ENCODE results near the gene SF3A1.

SF3A1 gene

DNA sequence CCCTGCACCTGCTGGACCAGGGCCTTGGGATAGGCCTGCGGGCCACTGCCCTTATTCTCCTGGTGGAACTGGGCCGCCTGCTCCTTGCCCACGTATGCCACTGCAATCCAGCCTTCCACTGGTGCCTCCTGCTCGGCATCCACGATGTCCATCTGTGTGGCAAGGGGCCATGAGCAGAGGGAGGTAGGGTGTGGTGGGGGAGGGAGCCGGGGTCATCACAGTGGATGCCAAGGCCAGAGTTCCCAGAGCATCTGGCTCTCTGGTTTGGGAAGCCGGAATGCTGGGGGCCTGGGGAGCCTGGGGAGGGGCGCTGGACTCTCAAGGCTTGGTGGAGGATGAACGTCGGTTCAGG lies 29.9 kb upstream of the SF3A1 start:
- no peak for DNase-seq (ENCODE audit: low read depth in 3 of 3)

DNA sequence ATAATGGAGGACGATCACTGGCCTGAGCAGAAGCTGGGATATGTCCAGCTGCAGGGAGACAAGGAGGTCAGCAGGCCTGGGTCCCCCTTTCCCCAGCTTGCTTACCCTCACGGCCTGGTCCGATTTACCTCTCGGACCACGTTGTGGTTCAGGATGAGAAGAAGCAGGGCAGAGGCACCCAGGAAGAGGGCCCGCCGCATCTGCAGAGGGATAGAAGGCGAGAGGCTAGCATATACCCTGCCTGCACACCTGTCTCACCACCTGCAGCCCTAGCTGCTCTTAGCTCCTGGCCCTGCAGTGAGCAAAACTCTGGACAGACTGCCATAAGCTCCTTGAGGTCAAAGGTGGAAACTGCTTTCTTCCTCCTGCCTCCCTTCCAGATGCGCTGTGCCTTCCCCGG lies 29.2 kb upstream of the SF3A1 start:
- no peak for DNase-seq (ENCODE audit: low read depth in 3 of 3)

DNA sequence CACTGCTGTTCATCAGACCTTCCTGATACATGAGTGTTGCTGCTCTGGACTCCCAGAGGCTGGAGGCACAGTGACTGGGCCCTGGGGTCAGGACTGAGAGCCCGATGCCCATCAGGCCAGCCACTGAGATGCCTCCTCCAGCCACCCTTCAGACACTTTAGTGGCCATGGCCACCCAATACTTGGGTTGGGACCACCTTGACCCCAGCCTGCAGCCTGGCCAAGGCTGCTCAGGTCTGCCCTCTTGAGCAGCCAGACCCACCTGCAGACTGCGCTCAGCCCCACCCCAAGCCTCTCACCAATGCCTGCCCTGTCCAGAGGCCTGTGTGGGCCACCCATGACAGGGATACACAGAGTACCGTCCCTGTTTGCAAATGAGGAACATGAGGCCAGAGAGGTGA lies 26.4 kb upstream of the SF3A1 start:
- no peak for DNase-seq (ENCODE audit: low read depth in 3 of 3)

DNA sequence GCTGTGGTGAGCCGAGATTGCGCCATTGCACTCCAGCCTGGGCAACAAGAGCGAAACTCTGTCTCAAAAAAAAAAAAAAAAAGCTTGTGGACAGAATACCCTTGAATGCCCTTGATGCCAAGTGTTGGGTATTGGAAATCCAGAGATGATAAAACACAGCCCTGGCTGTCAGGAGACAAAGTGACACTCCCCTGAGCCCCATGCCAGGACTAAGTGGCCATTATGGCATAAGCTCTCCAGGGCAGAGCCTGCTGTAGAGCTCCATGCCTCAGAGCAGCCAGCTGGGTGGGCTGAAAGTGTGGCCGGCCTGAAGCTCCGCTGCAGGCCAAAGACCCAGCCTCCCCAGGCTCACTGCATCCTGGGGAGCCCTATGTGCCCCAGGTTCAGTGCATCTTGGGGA lies 25.6 kb upstream of the SF3A1 start:
- no peak for DNase-seq (ENCODE audit: low read depth in 3 of 3)

DNA sequence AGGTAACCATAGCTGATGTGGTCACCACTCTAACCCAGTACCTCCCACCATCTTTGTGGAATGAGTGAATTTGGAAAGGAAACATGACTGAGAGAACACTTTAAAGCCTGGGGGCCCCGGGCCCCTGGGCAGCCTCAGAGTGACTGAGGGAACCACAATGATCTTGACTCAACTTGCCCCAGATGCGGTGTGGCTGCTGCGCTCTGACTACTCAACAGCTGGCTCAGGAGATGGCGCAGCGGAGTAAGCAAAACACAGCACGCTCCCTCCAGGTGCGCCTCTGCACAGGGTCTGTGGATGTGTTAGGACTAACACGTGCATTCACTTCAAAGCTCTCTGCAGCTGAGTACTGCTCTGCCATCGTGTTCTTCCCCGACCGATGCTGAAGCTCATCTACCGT lies 24.6 kb upstream of the SF3A1 start:
- DNase-seq (ENCODE audit: low read depth in 3 of 3) = no peak

DNA sequence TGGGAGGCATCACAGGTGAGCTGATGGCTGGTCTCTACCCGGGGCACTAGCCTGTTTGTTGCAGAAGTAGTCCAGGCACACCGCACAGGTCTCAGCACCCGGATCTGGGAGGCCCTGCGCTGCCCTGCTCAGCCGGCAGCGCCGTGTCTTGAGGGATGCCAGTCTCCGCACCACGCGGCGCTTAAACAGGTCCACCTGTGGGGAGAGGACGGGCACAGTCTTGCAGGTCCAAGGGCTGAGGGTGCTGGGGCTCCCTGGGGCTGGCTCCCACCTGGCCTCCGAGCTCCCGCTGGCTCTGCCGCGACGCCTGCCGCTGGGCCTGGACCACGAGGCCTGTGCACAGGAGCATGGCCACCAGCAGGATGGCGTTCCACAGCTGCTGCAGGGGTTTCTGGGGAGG lies 23.3 kb upstream of the SF3A1 start:
- no peak for DNase-seq (ENCODE audit: low read depth in 3 of 3)

DNA sequence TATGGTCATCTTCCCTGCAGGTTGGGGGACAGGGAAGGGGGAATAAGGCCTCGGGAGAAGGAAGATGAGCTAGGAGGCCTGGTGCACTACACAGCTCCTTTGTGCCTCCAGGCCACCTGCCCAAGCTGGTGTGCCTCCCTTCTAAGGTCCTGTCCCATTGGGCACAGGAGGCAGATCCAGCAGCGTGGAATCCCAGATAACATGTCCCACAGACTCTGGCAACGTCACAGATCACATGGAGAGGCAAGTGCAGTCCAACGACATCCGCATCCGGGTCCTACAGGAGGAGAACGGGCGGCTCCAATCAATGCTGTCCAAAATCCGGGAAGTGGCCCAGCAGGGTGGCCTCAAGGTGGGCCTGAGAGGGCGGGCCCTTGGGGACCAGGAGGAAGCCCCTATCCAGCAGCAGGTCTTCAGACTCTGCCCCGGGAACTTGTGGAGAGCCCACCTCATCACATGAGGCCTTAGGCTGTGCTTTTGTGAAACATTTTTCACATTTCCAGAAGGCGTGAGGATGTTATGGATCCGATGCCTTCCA lies 18.7 kb upstream of the SF3A1 start:
- DNase-seq (ENCODE audit: low read depth in 3 of 3) = no peak

DNA sequence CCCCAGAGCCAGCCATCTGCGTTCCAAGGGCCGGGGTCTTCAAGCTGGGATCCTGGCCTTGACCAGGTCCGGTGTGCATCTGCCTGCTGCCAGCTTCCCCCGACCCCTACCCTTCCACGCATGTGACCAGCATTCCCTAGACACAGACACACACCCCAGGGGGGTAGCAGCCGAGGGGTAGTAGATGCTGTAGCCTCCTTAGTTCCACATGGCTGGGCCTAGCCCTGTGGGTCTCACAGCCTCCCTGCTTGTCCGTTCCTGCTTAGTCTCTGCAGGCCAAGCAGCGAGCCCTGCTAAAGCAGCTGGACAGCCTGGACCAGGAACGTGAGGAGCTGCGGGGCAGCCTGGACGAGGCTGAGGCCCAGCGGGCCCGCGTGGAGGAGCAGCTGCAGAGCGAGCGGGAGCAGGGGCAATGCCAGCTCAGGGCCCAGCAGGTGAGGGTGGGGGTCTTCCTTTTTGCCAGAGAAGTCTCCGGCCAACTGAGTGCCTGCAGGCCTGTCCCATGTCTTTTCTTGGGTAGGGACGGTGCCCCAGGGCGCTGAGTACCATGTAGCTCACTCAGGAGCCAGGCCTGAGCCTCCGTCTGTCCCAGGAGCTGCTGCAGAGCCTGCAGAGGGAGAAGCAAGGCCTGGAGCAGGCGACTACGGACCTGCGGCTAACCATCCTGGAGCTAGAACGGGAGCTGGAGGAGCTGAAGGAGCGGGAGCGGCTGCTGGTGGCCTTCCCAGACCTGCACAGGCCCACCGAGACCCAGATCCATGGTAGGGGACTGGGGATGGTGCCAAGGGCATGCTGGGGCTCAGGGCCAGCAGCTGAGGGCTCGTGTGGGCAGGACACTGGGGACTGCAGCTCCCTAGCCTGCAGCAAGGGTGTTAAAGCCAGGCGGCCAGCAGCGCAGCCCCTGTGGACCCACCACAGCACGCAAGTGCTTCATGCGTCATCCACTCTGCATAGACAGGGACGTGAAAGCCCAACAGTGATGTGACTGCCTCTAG lies 16.9 kb upstream of the SF3A1 start:
- no peak for DNase-seq (ENCODE audit: low read depth in 3 of 3)

DNA sequence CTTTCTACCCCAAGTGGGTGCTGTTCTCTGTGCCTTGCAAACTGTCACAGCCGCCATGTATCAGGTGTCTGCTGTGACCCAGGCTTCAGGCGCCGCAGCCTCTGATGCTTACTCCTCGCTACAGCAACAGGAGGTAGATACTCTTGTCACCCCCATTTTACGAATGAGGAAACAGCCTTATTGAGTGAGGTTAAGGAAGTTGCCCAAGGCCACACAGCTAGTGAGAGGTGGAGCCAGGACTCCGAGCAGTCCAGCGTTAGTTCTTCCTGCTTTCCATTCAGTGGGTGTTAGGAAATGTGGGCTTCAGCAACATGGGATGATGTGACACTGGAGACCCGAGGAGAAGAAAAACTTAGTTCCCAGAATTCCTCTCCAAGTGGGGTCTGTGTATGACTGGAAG lies 16.2 kb upstream of the SF3A1 start:
- no peak for DNase-seq (ENCODE audit: low read depth in 3 of 3)

DNA sequence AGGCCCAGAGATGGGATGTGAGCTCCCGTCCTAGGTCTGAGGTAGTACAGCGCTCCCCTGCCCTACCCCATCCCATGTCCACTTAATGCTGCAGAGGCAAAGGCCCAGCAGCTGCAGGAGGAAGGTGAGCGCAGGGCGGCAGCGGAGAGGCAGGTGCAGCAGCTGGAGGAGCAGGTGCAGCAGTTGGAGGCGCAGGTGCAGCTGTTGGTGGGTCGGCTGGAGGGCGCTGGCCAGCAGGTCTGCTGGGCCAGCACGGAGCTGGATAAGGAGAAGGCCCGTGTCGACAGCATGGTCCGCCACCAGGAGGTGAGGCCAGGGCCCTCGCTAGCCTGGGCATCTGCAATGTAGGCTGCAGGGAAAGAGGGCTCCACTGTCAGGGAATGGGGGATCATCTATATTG lies 15.3 kb upstream of the SF3A1 start:
- DNase-seq (ENCODE audit: low read depth in 3 of 3) = no peak

DNA sequence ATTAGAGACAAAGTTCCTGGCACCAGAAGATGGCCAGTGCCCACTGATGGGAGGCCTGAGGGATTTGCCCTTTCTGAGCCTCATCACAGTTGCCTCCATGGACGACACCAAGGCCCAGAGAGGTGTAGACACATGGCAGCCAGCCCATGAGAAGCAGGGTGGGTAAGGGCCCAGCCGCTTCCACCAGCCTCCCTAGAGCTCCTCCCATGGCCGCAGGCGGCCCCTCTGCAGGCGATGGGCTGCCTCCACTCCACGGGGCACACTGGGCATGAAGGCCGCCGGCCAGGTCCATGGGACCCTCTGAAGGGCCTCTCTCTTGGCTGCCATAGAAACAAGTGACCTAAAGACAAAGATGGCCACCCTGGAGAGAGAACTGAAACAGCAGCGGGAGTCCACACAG lies 14.6 kb upstream of the SF3A1 start:
- DNase-seq (ENCODE audit: low read depth in 3 of 3) = no peak

DNA sequence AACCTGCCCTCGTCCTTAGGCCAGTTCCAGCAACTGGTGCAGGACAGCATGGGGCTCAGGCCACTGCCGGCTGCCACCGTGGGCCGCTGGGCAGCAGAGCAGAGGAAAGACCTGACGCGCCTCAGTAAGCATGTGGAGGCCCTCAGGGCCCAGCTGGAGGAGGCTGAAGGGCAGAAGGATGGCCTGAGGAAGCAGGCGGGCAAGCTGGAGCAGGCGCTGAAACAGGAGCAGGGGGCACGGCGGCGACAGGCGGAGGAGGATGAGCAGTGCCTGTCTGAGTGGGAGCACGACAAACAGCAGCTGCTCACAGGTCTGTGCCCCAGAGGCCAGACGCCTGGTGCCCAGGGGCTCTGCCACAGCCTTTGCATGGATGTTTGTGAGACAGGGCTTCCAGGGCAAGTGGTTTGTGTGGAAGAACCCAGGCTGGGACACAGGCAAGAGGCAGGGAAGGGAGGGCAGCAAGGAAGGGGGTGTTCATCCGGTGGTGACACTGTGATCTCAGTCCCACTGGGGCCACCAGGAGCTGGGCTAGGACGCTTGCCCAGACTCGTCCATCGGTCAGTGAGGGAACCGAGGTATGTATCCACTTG lies 14.0 kb upstream of the SF3A1 start:
- DNase-seq (ENCODE audit: low read depth in 3 of 3) = no peak

DNA sequence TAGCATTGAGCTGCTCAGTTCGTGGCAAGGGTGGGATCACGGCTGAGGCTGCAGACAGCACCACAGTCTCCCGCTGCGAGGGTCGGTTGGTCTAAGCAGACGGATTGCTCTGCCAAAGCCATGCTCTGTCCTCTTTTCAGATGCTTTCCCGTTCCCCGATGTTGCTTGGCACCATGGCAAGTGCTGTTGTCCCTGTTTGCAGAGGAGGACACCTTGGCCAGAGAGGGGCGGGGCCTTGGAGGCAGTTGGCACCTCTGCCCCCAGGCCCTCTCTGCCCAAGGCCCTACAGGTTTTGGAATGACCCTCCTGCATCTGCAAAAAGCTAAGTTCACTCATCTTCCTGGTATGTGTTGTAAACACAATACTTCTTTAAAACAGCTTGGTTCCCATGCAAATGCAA lies 11.7 kb upstream of the SF3A1 start:
- no peak for DNase-seq (ENCODE audit: low read depth in 3 of 3)

DNA sequence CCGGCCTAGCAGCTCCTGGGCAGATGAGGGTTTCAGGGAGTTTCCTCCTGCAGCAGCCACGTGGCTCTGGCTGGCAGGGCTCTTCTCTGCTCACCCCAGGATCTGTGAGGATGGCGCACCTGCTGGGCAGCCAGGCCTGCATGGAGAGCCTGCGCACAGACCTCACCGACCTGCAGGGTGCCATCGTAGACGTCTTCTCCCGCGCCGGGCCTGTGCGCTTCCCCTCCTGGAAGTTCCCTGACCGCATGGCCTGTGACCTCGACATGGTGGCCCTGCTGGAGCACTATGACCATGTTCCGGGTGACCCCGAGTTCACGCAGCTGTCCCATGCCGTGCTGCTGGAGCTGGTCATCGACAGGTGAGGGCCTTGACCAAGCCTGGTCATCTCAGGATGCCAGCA lies 9.2 kb upstream of the SF3A1 start:
- no peak for DNase-seq (ENCODE audit: low read depth in 3 of 3)

DNA sequence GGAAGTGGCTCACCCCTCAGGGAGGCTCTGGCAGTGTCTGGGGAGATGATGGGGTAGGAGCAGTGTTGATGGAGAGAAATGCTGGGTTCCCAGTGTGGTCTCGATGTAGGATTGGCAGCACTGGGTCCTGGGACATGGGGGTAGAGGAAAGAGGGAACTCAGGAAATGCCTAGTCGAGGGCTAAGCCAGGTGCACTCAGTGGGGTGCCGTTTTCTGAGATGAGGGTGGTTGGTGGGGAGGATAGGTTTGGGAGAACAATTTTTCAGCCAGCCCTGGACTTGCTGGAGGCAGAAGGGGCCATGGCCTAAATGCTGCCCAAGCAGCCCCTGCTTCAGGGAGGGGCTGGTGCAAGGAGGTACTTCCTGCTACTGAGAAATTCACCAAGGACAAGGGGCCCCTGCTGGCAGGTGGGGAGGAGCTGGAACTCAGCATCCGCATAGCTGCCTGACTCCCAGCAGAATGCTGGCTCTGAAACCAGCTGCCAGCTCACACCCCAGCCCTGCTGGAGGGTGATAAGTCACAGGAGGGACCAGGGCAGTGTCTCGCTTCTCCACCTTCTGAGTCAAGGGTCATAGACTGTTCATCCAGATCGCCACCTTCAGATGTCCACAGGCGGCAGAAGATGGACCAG lies 6.1 kb upstream of the SF3A1 start:
- DNase-seq (ENCODE audit: low read depth in 3 of 3) = no peak

DNA sequence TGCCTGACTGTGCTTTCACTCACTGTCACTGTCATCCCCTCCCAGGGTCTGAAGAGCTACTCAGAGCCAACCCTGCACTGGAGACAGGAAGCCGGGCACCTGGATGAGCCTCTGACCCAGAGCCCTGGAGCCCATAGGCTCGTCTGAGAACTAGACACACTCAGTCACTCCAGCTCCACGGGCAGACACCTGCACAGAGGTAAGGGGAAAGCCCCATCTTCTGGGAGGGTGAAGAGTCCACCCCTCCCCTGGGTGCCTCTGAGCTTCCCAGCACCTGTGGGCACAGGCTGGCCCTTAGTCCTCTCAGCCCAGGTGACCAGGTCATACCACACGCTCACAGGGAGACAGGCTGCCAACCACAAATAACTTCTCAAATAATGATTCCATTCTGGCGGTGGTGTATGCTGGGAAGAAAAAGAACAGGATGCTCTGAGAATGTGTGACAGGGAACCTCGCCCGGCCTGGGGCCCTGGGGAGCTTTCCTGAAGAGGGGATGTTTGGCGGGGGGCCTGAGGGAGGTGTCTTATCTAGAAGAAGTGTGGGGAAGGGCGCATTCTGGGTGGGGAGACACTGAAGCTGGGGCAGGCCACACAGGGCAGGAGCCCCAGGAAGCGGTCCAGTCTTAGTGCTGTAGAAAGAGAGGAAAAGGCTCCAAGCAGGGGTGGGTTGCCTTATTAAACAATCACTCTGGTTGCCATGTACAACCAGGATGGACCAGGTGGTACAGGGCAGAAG lies 5.4 kb upstream of the SF3A1 start:
- DNase-seq (ENCODE audit: low read depth in 3 of 3) = no peak

DNA sequence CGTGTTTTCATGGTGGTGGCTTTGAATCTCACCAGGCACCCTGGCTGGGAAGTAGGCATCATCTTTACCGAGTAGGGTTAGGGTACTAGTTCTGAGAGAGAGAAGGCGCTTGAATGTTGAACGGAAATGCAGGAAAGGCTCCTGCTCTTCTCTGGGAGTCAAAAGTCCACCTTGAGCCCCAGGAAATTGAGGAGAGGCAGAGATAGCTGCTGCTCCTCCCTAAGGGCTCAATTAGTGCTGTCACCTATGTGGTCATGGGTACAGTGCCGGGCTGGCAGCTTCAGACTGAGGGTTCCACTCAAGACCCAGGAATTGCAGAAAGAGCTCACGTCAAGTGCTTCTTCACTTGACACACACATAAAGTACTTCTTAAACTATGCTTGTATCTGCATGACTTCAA lies 1.8 kb upstream of the SF3A1 start:
- no peak for DNase-seq (ENCODE audit: low read depth in 3 of 3)

DNA sequence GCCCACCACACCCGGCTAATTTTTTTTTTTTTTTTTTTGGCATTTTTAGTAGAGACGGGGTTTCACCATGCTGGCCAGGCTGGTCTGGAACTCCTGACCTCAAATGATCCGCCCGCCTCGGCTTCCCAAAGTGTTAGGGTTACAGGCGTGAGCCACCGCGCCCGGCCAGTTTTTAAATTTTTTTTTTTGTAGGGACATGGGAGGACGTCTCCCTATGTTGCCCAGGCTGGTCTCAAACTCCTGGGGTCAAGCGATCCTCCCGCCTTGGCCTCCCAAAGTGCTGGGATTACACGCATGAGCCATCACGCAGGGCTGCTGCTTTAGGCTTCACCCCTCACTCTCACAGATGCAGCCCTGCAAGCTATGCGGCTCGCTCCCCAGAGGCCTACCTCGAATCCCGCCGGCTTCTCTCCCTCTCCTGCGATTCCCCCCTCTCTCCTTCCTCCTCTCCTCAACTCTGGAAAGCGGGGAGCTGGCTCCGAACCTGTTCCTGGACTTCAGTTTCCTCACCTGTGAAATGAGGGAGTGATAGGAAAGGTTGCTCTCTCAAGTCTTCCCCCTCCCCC lies 1.0 kb upstream of the SF3A1 start:
- no peak for DNase-seq (ENCODE audit: low read depth in 3 of 3)

DNA sequence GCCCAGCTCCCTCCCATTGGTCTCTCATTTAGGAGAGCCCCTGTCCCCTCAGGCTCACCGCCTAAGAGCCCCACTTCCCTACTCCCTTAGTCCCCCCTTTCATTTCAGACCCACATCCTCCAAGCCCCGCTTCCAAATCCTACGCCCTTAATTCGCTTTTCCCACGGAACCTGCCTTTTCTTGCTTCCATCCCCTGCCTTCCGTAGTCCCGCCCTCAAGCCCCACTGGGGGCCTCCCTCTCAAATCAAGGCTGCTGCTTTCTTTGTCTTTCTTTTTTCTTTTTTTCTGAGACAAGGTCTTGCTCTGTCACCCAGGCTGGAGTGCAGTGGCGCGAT lies 509 bp upstream of the SF3A1 start:
- DNase-seq (ENCODE audit: low read depth in 3 of 3) = no peak

DNA sequence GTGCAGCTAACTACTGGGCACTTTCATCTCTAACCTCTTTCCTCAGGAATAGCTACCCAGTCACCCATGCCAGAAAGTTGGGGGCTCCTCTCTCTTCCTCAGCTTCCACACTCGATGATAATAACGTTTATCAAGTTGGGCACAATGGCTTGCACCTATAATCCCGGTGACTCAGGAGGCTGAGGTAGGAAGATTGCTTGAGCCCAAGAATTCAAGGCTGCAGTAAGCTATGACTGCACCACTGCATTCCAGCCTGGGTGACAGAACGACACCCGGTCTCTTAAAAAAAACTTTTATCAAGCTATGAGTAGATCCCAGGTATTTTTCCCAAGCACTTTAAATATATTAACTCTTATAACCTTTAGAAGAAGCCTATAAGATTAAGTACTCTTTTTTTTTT lies 2.0 kb downstream of the SF3A1 start:
- no peak for DNase-seq (ENCODE audit: low read depth in 3 of 3)

DNA sequence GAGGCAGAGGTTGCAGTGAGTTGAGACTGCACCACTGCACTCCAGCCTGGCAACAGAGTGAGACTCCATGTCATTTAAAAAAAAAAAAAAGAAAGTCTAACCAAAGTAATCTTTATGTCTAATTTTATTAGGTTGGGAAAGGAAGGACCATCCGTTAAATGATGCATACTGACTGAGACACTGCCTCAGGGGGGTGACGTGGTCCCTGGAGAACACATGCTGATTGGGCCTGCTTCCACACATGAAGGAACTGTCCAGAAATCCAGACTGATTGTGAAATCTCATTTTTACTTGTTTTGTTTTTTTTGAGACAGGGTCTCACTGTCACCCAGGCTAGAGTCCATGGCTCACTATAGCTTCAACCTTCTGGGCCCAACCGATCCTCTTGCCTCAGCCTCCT lies 5.5 kb downstream of the SF3A1 start:
- no peak for DNase-seq (ENCODE audit: low read depth in 3 of 3)

DNA sequence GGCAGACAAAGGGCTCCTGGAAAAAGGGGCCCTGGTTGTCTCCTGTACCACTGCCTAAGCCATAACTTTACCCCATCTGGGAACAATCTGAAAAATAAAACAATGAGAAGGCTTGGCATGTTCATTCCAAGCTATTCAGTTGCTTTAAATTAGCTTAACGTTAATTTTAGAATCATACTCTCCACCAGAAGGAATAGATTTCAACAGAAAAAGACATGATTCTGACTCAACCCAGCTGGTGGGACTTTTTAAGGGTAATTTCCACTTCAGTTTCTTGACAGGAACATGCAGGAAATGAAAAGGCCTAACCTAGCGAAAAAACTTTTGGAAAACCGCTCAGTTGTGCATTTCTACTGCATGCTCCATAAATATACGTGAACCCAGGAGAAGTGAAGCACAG lies 7.9 kb downstream of the SF3A1 start:
- no peak for DNase-seq (ENCODE audit: low read depth in 3 of 3)
